Fibroblast of the aortic adventitia (primary cell): Measurements from ENCODE around the gene TRIM62. TPM values are rescaled to one million over a fixed set of nuclear protein-coding genes. Genes with fewer than 3 reads are reported as not detected.

Experiments
- DNase-seq: peaks from one replicate; pipeline ENCODE4 v3.0.0-alpha.2; 2010; ENCODE audit warnings: low read depth
- H3K4me3 ChIP-seq: 2 replicates; pipeline ENCODE4 v1.5.1; 2011; ENCODE audit warnings: low read depth, mild to moderate bottlenecking, control low read depth, low read length, moderate library complexity
- total RNA-seq: library from RNA; depleted of rRNA; stranded (reverse); fragments of >200 nt; gene quantifications from 2 replicates; pipeline ENCODE4 v1.2.3, GENCODE V29; 2012; ENCODE audit warnings: low replicate concordance
- TF ChIP-seq, protein P1 (sequence below): IDR thresholded peaks from 2 replicates; pipeline ENCODE4 v1.5.1; 2011; ENCODE audit warnings: mild to moderate bottlenecking, low read length, control low read depth, inconsistent platforms; ENCODE audit not compliant: insufficient read depth

The TRIM62 gene
- total RNA-seq, 1 donor, result 3.1 TPM

DNA sequence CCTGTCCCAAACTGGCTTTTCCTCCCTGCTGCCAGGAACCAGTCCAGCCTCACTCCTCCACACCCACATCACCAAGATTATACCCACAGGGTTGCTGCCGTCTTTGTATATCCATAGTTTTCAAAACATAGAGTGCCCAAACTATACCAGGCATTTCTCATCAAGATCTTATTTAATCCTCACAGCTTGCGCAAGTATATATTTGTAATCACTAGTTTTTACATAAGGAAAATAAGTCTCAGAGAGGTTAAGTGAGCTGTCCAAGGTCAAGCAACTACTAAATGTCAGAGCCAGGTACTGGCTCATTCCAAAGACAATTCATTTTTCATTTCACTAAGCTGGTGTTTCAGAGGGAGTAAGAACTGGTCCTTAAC lies 39.5 kb upstream of the TRIM62 start:
- no peak overlapping the region for H3K4me3 ChIP-seq
- TF ChIP-seq, protein P1, sequence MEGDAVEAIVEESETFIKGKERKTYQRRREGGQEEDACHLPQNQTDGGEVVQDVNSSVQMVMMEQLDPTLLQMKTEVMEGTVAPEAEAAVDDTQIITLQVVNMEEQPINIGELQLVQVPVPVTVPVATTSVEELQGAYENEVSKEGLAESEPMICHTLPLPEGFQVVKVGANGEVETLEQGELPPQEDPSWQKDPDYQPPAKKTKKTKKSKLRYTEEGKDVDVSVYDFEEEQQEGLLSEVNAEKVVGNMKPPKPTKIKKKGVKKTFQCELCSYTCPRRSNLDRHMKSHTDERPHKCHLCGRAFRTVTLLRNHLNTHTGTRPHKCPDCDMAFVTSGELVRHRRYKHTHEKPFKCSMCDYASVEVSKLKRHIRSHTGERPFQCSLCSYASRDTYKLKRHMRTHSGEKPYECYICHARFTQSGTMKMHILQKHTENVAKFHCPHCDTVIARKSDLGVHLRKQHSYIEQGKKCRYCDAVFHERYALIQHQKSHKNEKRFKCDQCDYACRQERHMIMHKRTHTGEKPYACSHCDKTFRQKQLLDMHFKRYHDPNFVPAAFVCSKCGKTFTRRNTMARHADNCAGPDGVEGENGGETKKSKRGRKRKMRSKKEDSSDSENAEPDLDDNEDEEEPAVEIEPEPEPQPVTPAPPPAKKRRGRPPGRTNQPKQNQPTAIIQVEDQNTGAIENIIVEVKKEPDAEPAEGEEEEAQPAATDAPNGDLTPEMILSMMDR, result no peak
- DNase-seq, result peak; percentile 31

DNA sequence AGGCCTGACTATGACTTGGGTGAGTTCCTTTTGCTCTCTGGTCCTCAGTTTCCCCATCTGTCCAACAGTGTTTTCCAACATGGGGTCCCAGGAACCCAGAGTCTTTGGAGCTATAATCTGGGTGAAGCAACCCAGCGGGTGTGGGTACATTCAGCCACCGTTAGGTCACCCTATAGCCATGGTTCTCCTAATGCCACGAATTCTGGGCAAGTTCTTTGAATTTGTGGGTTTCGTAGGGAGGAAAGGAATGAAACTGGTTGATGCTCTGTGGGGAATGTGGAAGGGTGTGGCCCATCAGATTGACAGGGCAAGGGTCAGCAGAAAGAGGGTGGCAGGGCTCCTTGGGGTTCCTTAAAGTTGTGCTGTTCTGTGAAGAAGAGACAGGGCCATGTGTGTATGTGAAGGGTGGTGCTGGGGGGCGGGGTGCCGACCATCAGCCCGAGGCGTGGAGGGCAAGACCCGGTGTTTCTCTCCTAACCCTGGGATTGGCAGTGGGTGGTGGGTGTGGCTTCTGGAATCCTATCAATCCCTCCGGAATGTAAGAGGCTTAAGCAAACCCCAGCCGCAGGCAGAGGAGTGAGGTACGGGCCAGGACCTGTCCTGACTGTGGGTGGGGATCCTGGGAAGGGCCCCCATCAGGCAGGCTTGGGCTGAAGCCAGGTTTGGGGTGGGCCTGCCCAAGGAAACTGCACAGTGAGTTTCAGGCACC lies 39.0 kb upstream of the TRIM62 start:
- TF ChIP-seq, protein P1, result no peak
- DNase-seq, result peak; percentile 56
- H3K4me3 ChIP-seq, result no peak overlapping the region

DNA sequence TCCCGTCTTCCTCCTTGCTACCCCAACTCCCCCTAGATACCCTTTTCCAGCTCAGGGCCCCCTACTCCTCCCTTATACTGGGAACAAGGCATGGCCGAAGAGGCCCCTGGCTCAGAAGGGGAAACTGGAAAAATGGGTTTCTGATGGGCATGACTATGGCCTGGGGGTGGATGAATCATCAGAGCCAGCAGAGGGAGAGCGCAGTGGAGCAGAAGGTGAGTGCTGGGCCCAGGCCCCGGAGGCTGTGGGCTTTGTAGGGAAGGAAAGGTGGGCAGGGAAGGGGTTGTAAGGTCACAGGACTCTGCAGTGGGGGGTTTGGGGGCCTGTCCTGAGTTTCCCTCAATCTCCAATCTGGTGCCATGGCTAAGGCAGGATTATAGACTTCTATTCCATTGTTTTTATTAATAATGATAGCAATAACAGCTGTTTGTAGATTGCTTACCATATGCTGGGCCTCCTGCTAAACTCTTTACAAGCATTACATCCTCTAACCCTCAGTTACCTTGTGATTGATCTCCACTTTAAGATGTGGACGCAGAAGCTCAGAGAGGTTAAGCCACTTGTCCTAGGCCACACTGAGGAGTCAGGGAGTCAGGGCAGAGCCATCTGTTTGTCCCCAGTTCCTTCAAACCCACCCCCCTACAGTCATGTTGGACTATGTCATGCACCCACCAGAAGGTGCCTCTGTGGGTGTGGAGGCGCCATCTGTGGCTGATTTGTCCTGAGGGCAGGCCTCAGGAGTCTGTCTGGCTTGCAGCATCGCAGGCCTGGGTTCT lies 38.2 kb upstream of the TRIM62 start:
- H3K4me3 ChIP-seq, result no peak overlapping the region
- DNase-seq, result no peak
- TF ChIP-seq, protein P1, result no peak

DNA sequence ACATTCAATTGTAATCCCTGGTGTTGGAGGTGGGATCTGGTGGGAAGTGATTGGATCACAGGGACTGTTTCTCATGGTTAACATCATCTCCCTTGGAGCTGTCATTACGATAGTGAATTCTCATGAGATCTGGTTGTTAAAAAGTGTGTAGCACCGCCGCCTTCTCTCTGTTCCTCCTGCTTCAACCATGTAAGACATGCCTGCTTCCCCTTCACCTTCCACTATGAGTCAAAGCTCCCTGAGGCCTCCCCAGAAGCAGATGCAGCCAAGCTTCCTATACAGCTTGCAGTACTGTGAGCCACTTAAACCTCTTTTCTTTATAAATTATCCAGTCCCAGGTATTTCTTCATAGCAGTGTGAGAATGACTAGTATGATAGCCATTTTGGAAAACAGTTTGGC lies 30.1 kb upstream of the TRIM62 start:
- no peak for DNase-seq
- no peak overlapping the region for H3K4me3 ChIP-seq
- TF ChIP-seq, protein P1, result no peak

DNA sequence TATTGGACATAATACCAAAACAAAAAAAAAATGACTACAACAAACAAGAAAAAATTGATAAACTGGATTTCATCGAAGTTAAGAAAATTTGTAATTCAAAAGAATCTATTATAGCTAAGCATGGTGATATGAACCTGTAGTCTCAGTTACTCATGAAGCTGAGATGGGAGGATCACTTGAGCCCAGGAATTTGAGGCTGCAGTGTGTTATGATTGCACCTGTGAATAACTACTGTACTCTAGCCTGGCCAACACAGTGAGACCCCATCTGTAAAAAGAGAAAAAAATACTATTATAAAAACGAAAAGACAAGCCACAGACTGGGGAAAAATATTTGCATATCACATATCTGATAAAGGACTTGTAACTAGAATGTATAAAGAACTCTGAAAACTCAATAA lies 24.5 kb upstream of the TRIM62 start:
- no peak for DNase-seq
- no peak overlapping the region for H3K4me3 ChIP-seq
- TF ChIP-seq, protein P1, result no peak

DNA sequence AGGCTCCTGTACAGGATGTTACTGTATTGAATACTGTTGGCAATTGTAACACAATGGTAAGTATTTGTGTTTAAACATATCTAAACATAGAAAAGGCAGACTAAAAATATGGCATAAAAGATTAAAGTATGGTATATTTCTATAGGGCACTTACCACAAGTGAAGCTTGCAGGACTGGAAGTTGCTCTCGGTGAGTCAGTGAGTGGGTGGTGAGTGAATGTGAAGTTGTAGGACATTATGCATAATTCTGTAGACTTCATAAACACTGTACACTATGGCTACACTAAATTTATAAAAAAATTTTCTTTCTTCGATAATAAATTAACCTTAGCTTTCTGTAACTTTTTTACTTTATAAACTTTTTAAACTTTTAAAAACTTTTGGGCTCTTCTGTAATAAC lies 13.7 kb upstream of the TRIM62 start:
- no peak for DNase-seq
- H3K4me3 ChIP-seq, result no peak overlapping the region
- TF ChIP-seq, protein P1, result no peak
